HUES6 (cell line): Measurements from ENCODE around the gene IFNGR2.
"Not testable (repeated sequence)": the region's sequence is repeated elsewhere in the genome, so short reads cannot be mapped to it uniquely, and the experiment has no call there.

Experiments used
- H3K27ac ChIP-seq: 2 replicates; pipeline ENCODE4 v1.7.0; 2013; ENCODE audit warnings: low read depth, mild to moderate bottlenecking, low read length, inconsistent platforms
- H3K27me3 ChIP-seq: 2 replicates; pipeline ENCODE4 v1.6.1; 2013; ENCODE audit warnings: low read length; ENCODE audit not compliant: control insufficient read depth, insufficient read depth
- H3K36me3 ChIP-seq: 2 replicates; pipeline ENCODE4 v1.6.1; 2013; ENCODE audit warnings: low read length; ENCODE audit not compliant: control insufficient read depth, insufficient read depth
- H3K4me1 ChIP-seq: 2 replicates; pipeline ENCODE4 v1.6.1; 2013; ENCODE audit warnings: low read length; ENCODE audit not compliant: control insufficient read depth, insufficient read depth
- H3K4me3 ChIP-seq: 2 replicates; pipeline ENCODE4 v1.5.1; 2013; ENCODE audit warnings: low read depth, low read length
- H3K9ac ChIP-seq: one replicate; pipeline ENCODE4 v1.6.1; 2013; ENCODE audit warnings: mild to moderate bottlenecking, low read length
- H3K9me3 ChIP-seq: 2 replicates; pipeline ENCODE4 v1.6.1; 2013; ENCODE audit warnings: low read depth, low read length; ENCODE audit not compliant: control insufficient read depth, insufficient read depth

IFNGR2 gene

DNA sequence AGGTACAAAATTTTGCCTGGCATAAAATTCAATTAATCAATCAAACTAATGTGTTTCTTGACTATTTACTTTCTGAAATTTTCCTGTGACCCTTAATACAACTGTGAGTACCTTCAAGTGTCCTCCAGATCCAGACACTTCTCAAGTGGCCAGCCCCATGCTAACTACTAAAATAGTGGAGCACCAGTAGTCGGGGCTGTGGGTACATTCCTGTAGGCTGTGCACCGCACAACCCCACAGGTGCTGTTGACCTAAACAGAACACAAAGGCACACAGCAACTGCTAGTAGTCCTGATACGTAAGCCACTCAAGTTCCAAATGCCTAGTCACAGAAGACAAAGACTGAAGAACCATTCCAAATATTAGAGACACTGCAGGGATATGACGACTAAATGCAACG, 40.0 kb downstream of the IFNGR2 start:
- Histone ChIP-seq H3K27ac (no peak overlapping the region), H3K27me3 (no peaks in the 10 kb centered on the region), H3K4me3 (no peak overlapping the region)

DNA sequence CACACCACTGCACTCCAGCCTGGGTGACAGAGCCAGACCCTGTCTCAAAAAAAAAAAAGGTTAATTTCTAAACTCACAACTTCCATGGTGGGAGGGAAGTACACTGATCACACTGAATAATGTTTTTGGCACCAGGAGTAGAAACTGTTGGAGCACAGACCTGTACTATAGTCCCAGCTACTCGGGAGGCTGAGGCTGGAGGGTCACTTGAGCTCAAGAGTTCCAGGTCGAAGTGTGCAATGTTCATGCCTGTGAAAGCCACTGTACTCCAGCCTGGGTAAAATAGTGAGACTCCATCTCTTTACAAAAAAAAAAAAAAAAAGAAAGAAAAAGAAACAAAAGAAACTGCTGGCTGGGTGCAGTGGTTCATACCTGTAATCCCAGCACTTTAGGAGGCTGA, 41.3 kb downstream of the IFNGR2 start:
- no peak overlapping the region for H3K9ac ChIP-seq
- no peak overlapping the region for H3K27ac ChIP-seq
- H3K27me3 ChIP-seq = no peaks in the 10 kb centered on the region
- peaks cover 6% of the 10 kb centered on the region; the same call in 1 of the 2 replicates for H3K36me3 ChIP-seq
- H3K4me1 ChIP-seq = no peaks in the 10 kb centered on the region
- H3K4me3 ChIP-seq = no peak overlapping the region
- no peaks in the 10 kb centered on the region for H3K9me3 ChIP-seq

More for the DNA sequence above, 40.0 kb downstream of the IFNGR2 start:
- Histone ChIP-seq H3K9ac (no peak overlapping the region), H3K9me3 (no peaks in the 10 kb centered on the region), H3K36me3 (peaks cover 12% of the 10 kb centered on the region), H3K4me1 (no peaks in the 10 kb centered on the region)

DNA sequence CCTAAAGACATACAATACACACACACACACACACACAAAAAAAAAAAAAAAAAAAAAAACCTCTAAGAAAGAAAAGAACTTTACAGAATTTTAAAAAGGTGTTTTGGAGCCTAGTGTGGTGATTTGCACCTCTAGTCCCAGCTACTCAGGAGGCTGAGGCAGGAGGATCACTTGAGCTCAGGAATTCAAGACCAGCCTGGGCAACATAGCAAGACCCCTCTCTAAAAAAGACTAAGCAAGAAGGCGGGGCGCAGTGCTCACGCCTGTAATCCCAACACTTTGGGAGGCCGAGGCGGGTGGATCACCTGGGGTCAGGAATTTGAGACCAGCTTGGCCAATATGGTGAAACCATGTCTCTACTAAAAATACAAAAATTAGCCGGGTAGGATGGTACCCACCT, 43.4 kb downstream of the IFNGR2 start:
- not testable (repeated sequence) for H3K27ac ChIP-seq, H3K4me1 ChIP-seq, H3K9me3 ChIP-seq, H3K9ac ChIP-seq, H3K27me3 ChIP-seq, H3K4me3 ChIP-seq, H3K36me3 ChIP-seq

DNA sequence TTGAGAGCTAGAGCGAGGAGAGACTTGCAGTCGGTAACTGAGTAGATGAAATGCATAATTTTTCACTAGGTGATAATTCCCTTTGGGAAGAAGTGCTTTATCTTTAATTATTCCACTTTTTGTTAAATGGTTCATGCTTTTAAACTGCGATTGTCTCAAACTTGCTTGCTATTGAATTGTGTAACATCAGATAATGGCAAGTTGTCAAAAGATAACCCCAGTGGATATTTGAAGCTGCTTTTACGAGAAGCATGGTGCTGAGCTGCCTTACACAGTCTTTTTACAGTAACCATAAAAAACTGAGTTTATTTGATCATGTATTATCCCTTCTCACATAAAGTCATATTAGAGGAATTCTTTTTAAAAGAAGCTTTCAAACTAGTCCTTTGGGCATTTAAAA, 46.4 kb downstream of the IFNGR2 start:
- no peaks in the 10 kb centered on the region for H3K4me1 ChIP-seq
- no peaks in the 10 kb centered on the region for H3K9me3 ChIP-seq
- no peak overlapping the region for H3K27ac ChIP-seq
- H3K4me3 ChIP-seq = no peak overlapping the region
- no peaks in the 10 kb centered on the region; the same call in none of the 2 replicates for H3K36me3 ChIP-seq
- H3K9ac ChIP-seq = no peak overlapping the region
- H3K27me3 ChIP-seq = no peaks in the 10 kb centered on the region

DNA sequence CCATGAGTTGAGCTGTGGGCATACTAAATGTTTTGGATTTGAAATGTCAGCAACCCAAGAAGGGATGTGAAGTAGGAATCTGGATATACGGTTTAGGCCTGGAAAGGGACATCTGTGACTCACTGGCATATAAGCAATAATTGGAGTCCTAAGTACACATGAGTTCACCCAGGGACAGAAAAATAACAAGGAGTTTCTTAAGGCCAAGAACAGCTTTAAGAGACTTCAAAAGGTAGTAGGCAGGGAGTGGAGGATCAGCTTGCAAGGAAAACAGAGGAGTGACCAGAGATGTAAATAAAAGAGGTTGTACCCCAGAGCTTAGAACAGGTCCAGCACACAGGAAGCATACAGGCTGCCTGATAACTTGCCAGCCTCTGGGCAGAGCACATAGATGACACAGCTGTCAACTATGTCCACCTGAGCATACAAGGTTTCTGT, 48.4 kb downstream of the IFNGR2 start:
- Histone ChIP-seq H3K9me3 (no peaks in the 10 kb centered on the region), H3K36me3 (peaks cover 4% of the 10 kb centered on the region; the same call in 1 of the 2 replicates), H3K4me3 (no peak overlapping the region), H3K27ac (no peak overlapping the region), H3K9ac (no peak overlapping the region), H3K27me3 (no peaks in the 10 kb centered on the region), H3K4me1 (no peaks in the 10 kb centered on the region; the same call in 1 of the 2 replicates)

DNA sequence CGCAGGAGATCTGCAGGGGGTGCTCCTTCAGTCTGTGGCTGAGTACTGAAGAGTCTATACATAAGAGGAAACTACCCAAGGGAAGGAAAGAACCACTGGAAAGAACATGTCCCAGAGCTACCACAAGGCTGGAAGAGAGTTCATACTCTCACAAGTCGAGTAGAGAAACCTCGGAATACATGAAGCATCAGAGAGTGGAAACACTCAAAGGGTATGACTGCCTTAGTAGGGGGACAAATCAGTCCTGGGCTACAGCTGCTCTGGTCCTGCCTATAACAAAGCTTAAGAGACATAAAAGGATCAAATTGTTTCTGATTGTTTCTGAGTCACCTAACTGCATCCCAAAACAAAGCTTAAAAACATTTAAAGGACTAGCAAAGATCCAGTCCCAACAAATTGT, 49.1 kb downstream of the IFNGR2 start:
- Histone ChIP-seq H3K9ac (no peak overlapping the region), H3K4me1 (no peaks in the 10 kb centered on the region; the same call in 1 of the 2 replicates), H3K9me3 (no peaks in the 10 kb centered on the region), H3K27ac (no peak overlapping the region), H3K27me3 (no peaks in the 10 kb centered on the region), H3K4me3 (no peak overlapping the region), H3K36me3 (peaks cover 4% of the 10 kb centered on the region; the same call in 1 of the 2 replicates)

DNA sequence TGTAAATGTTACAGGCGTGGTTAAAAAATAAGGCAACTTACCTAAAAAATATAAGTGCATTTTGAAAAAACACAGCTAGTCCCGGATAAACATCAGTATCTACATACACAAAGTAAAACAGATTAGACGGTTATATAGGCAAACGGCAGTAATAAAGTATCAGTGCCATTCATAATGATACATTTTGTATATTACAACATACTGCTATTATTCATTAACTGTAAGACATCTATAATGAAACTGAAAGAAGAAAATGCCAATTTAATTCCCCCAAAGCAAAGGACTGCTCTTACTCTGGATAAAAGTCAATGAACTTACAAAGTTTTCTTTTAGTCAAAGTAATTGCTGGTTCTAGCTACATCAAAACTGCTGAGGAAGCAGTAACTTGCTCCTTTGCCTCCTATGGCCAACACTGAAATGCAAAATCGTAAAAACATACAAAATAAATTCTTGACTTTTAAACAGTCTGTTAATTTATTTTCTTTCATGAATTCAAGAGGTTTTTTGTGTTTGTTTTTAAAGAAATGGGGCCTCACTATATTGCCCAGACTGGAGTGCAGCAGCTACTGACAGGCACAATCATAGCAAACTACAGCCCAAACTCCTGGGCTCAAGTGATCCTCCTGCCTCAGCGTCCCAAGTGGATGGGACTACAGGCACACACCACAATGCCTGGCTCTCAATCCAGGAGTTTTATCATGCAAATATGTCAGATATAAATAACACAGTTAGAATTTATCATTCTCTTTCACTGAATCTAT, 52.7 kb downstream of the IFNGR2 start:
- H3K4me3 ChIP-seq = no peak overlapping the region
- H3K36me3 ChIP-seq = peaks cover 10% of the 10 kb centered on the region
- H3K27me3 ChIP-seq = no peaks in the 10 kb centered on the region
- H3K9ac ChIP-seq = no peak overlapping the region
- H3K9me3 ChIP-seq = no peaks in the 10 kb centered on the region
- H3K4me1 ChIP-seq = no peaks in the 10 kb centered on the region; the same call in 1 of the 2 replicates
- H3K27ac ChIP-seq = no peak overlapping the region

DNA sequence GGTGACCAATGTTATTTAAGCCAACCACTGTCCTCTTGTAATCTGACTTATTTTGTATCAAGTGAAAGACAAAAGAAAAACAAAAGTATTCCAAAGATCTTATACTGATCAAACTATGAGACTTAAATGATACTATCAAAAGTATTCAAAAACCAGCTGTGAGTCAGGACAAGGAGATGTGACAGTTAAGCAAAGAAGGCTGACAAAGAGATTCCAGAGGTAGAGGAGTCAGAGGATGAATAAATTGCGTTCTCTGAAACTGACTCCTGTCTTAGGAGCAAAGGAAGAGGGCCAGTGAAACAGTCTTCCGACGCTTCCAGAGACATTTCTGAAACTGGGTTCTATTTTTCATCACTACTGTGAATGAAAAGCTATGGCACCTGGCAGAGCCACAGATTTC, 55.6 kb downstream of the IFNGR2 start:
- no peak overlapping the region for H3K27ac ChIP-seq
- H3K9me3 ChIP-seq = no peaks in the 10 kb centered on the region
- no peaks in the 10 kb centered on the region for H3K27me3 ChIP-seq

DNA sequence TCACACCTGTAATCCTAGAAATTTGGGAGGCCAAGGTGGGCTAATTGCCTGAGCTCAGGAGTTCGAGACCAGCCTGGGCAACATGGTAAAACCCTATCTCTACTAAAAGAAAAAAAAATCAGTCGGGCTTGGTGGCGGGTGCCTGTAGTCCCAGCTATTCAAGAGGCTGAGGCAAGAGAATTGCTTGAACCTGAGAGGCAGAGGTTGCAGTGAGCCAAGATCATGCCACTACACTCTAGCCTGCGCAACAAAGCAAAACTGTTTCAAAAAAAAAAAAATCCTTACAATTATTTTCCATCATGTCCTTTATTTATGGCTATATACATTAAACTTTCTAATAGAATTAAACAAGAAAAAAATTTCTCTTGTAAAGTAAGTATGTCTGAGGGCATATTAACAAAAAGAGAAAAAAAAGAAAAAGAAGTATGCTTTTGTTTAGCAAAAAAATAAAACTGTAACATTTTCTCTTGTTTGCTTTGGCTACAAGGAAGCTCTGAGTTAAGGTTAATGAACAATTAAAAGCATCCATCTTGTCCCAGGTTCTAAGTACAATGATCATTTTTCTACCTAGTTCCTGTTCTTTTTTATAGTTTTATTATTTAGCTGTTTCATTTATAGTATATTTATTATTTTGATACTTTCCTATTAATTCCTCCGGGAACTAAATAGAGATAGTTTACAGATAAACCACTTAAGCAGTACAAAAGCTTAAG, 58.5 kb downstream of the IFNGR2 start:
- Histone ChIP-seq H3K36me3 (peaks cover 11% of the 10 kb centered on the region), H3K27me3 (no peaks in the 10 kb centered on the region), H3K9me3 (no peaks in the 10 kb centered on the region), H3K4me3 (no peak overlapping the region), H3K4me1 (no peaks in the 10 kb centered on the region), H3K9ac (no peak overlapping the region), H3K27ac (no peak overlapping the region)

More for the DNA sequence above, 55.6 kb downstream of the IFNGR2 start:
- H3K4me1 ChIP-seq = no peaks in the 10 kb centered on the region; the same call in 1 of the 2 replicates
- no peak overlapping the region for H3K9ac ChIP-seq
- H3K4me3 ChIP-seq = no peak overlapping the region
- H3K36me3 ChIP-seq = peaks cover 14% of the 10 kb centered on the region

DNA sequence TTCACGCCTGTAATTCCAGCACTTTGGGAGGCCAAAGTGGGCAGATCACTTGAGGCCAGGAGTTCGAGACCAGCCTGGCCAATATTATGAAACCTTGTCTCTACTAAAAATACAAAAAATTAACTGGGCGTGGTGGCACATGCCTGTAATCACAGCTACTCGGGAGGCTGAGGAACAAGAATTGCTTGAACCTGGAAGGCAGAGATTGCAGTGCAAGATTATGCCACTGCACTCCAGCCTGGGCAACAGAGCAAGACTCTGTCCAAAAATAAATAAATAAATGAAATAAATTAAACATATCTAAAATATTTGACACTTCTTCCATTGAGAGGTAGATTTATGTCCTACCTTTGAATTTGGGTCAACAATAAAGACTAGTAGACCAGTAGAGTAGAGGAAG, 66.0 kb downstream of the IFNGR2 start:
- not testable (repeated sequence) for H3K4me1 ChIP-seq, H3K9me3 ChIP-seq, H3K9ac ChIP-seq, H3K36me3 ChIP-seq, H3K4me3 ChIP-seq, H3K27ac ChIP-seq, H3K27me3 ChIP-seq

DNA sequence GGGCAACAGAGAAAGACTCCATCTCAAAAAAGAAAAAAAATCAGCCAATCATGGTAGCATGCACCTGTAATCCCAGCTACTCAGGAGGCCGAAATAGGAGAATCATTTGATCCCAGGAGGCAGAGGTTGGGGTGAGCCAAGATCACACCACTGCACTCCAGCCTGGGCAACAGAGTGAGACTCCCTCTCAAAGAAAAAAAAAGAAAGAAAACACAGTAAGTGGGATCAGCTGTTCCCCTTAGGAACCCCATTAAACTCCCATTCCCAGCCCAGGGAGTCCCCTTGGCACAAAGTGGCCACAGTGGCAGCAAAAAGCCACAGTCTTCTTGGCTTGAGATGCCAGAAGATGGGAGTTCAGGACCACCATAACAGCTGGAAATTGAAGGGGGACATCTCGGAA, 67.5 kb downstream of the IFNGR2 start:
- Histone ChIP-seq H3K27ac (no peak overlapping the region), H3K36me3 (no peaks in the 10 kb centered on the region), H3K4me1 (no peaks in the 10 kb centered on the region), H3K27me3 (no peaks in the 10 kb centered on the region), H3K9me3 (no peaks in the 10 kb centered on the region), H3K4me3 (no peak overlapping the region), H3K9ac (no peak overlapping the region)
